Endothelial cell of umbilical vein (primary cell): Measurements from ENCODE around the gene PGGHG. TPM values are rescaled to one million over a fixed set of nuclear protein-coding genes. Genes with fewer than 3 reads are reported as not detected.

Experiments used
- BruUV-seq: library from RNA; stranded (reverse); fragments of 400-500 nt; replicated peaks from 2 replicates; lab custom pipeline; 2021; lab: Mats Ljungman, UMichigan
- CTCF ChIA-PET: fragments of 300-600, 350-600 bp; sonication (Branson Sonifier 250); formaldehyde crosslinking; loops from one replicate; lab custom pipeline; 2021; ENCODE audit warnings: antibody characterized with exemption, inconsistent platforms; lab: Charles Lee
- POLR2A ChIA-PET: fragments of 300-600, 350-600 bp; sonication (Branson Sonifier 250); formaldehyde crosslinking; loops from one replicate; lab custom pipeline; 2021; ENCODE audit warnings: antibody characterized with exemption, inconsistent platforms; lab: Charles Lee
- DNase-seq: peaks from one replicate; pipeline ENCODE4 v3.0.0-alpha.2; 2011; ENCODE audit warnings: low read depth, low spot score
- FAIRE-seq: peaks from 2 replicates; lab custom pipeline; 2011; peaks lifted over from hg19 to GRCh38; lab: Jason Lieb, UNC
- H2AFZ ChIP-seq: 2 replicates; pipeline ENCODE4 v1.6.0; 2012; ENCODE audit warnings: low read depth, low read length, control low read depth, inconsistent platforms
- H3K27ac ChIP-seq: 2 replicates; pipeline ENCODE4 v1.5.1; 2011; ENCODE audit warnings: low read depth, mild to moderate bottlenecking, control low read depth, low read length, moderate library complexity; ENCODE audit not compliant: insufficient read depth
- H3K27me3 ChIP-seq, 2 experiments: 2 replicates each; pipeline versions ENCODE4 v1.6.0 to v1.6.1; 2011; ENCODE audit warnings: low read length in 2 of 2, mixed read lengths in 1 of 2; ENCODE audit not compliant: control insufficient read depth in 2 of 2, insufficient read depth in 2 of 2
- H3K36me3 ChIP-seq, 2 experiments: 2 replicates in 1 of 2; 3 replicates in 1 of 2; pipeline ENCODE4 v1.5.1; 2011; ENCODE audit warnings: low read length in 2 of 2, mild to moderate bottlenecking in 1 of 2, moderate library complexity in 1 of 2; ENCODE audit not compliant: control insufficient read depth in 2 of 2, insufficient read depth in 2 of 2; ENCODE audit errors: extremely low read depth in 1 of 2
- H3K4me1 ChIP-seq: 3 replicates; pipeline ENCODE4 v1.5.1; 2011; ENCODE audit warnings: mild to moderate bottlenecking, low read length; ENCODE audit not compliant: control insufficient read depth, insufficient read depth; ENCODE audit errors: extremely low read depth
- H3K4me2 ChIP-seq: 2 replicates; pipeline ENCODE4 v1.6.1; 2011; ENCODE audit warnings: low read length, control low read depth, mixed read lengths; ENCODE audit not compliant: insufficient read depth
- H3K4me3 ChIP-seq, 3 experiments: fragments of 200-600 bp in 1 of 3; sonication (generic), shearing (Covaris generic) in 1 of 3; replicated peaks in 1 of 3; 2 replicates each; pipeline ENCODE4 v1.5.1; 2011 to 2016; ENCODE audit warnings: control low read depth in 3 of 3, low read length in 3 of 3, mild to moderate bottlenecking in 2 of 3, inconsistent platforms in 1 of 3, low read depth in 1 of 3, moderate library complexity in 1 of 3; ENCODE audit not compliant: insufficient read depth in 1 of 3
- H3K79me2 ChIP-seq: 2 replicates; pipeline ENCODE4 v1.6.0; 2012; ENCODE audit warnings: low read length, inconsistent platforms; ENCODE audit not compliant: control insufficient read depth, insufficient read depth
- H3K9ac ChIP-seq: replicated peaks from 2 replicates; pipeline ENCODE3; 2011; ENCODE audit warnings: low read length, control low read depth; ENCODE audit not compliant: insufficient read depth; ENCODE audit errors: extremely low read depth
- H3K9me1 ChIP-seq: replicated peaks from 3 replicates; pipeline ENCODE4 v1.6.0; 2011; ENCODE audit warnings: mild to moderate bottlenecking, low read length; ENCODE audit not compliant: control insufficient read depth, insufficient read depth; ENCODE audit errors: extremely low read depth
- H3K9me3 ChIP-seq: replicated peaks from 2 replicates; pipeline ENCODE4 v1.5.1; 2012; ENCODE audit warnings: low read length, inconsistent platforms; ENCODE audit not compliant: control insufficient read depth, insufficient read depth
- H4K20me1 ChIP-seq: replicated peaks from 2 replicates; pipeline ENCODE3; 2011; ENCODE audit warnings: mild to moderate bottlenecking, low read length; ENCODE audit not compliant: control insufficient read depth, insufficient read depth; ENCODE audit errors: extremely low read depth
- EZH2 ChIP-seq: IDR thresholded peaks from 2 replicates; pipeline ENCODE4 v1.6.1; 2012; ENCODE audit warnings: borderline replicate concordance, low read depth, mild to moderate bottlenecking, moderate library complexity, low read length, inconsistent platforms; ENCODE audit not compliant: severe bottlenecking
- FOS ChIP-seq: IDR thresholded peaks from 2 replicates; pipeline ENCODE4 v1.6.1; 2011; ENCODE audit warnings: mild to moderate bottlenecking, low read length, moderate library complexity, borderline replicate concordance; ENCODE audit not compliant: insufficient read depth
- GATA2 ChIP-seq: IDR thresholded peaks from 2 replicates; pipeline ENCODE4 v1.7.0; 2011; ENCODE audit warnings: low read depth, mild to moderate bottlenecking, moderate library complexity, mixed read lengths, low read length; ENCODE audit not compliant: insufficient read length, insufficient read depth
- JUN ChIP-seq: IDR thresholded peaks from 2 replicates; pipeline ENCODE4 v1.6.1; 2011; ENCODE audit warnings: borderline replicate concordance, low read depth; ENCODE audit not compliant: insufficient read length, insufficient read depth
- MAX ChIP-seq: IDR thresholded peaks from 2 replicates; pipeline ENCODE4 v1.6.1; 2011; ENCODE audit not compliant: insufficient read depth, insufficient read length
- MYC ChIP-seq: IDR thresholded peaks from one replicate; pipeline ENCODE4 v1.6.1; 2011; ENCODE audit warnings: mild to moderate bottlenecking, low read depth, low read length
- POLR2A ChIP-seq: IDR thresholded peaks from 2 replicates; pipeline ENCODE4 v1.6.1; 2012; ENCODE audit warnings: low read depth, mild to moderate bottlenecking, control low read depth, low read length
- POLR2AphosphoS5 ChIP-seq: IDR thresholded peaks from 2 replicates; pipeline ENCODE4 v1.6.1; 2012; ENCODE audit warnings: low read depth, mild to moderate bottlenecking, control low read depth, low read length, moderate library complexity; ENCODE audit not compliant: insufficient read depth
- dilution Hi-C: fragments of 300-500 bp; cut with MboI; formaldehyde crosslinking; loops from one replicate; pipeline ENCODE4 v1.15.0; 2019; ENCODE audit warnings: low sequenced_read_pairs; ENCODE audit not compliant: extremely low pct_ligation_motif_present
- intact Hi-C: fragments of 100-400 bp; cut with micrococcal nuclease; formaldehyde crosslinking; loops from one replicate; pipeline ENCODE4 v1.10.0; 2022
- polyA plus RNA-seq, 4 experiments: library from polyadenylated mRNA; depleted of rRNA in 3 of 4; stranded (reverse) in 3 of 4; unstranded in 1 of 4; fragments of >200 nt; gene quantifications; 2 replicates each; pipeline versions ENCODE4 v1.2.1 to v1.2.3, GENCODE V29; 2011 to 2012; ENCODE audit warnings: missing spikeins in 1 of 4
- total RNA-seq: library from RNA; stranded (reverse); gene quantifications from 2 replicates; pipeline ENCODE4 v1.2.3, GENCODE V29; 2021
- TF ChIP-seq, protein P1 (sequence below), 2 donors: IDR thresholded peaks; 1 replicate in 1 of 2; 2 replicates in 1 of 2; pipeline ENCODE4 v1.5.1; 2011; ENCODE audit warnings: low read length in 2 of 2, mild to moderate bottlenecking in 2 of 2, moderate library complexity in 2 of 2, control low read depth in 1 of 2, inconsistent platforms in 1 of 2, low read depth in 1 of 2; ENCODE audit not compliant: insufficient read depth in 1 of 2; ENCODE audit errors: extremely low read depth in 1 of 2

Gene PGGHG
- total and polyA plus RNA-seq, 2 donors (not counting 3 experiments of a cell fraction or from before 2014, with no cell fraction given), result 31.6 to 42.4 TPM

DNA sequence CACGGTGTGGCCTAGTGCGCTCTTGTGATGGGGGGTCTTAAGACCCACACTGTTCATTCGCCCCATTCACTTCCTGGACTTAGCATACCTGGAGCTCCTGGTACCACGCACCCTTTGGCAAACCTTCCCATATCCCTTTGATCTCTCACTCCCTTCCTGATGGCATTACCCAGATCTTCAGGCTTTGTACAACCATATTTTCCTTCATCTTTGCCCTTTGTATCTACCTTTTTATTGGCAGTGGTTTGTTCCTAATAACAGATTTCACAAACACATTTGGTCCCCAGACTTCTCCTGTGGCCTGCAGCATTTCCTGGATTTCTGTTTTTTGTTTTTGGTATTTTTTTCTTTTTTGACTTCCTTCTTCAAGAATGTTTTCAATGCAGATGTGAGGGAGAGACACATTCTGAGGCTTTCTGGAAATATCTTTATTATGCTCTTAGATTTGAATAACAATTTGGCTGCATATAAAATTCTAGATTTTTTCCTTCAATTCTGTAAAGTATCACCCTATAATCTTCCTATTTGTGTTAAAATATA lies 47.8 kb downstream of the PGGHG start:
- ChIA-PET CTCF (interaction anchor here (1.4 kb wide), 1 partner anchor 19 kb away, joined by 5 read pairs; no protein-coding TSS in a partner anchor), POLR2A (no interaction called here)
- BruUV-seq, result no TSS peak

GRCh38 chr11:337711-338110 lies 48.8 kb downstream of the PGGHG start:
- dilution Hi-C loops, result no loop called here
- FAIRE-seq, result no peak
- POLR2A ChIA-PET, result no interaction called here
- Histone ChIP-seq H2AFZ (no peak overlapping the region), H3K4me2 (no peak overlapping the region), H3K27me3 (peaks cover 0 to 3% of the 10 kb centered on the region in 2 experiments), H3K79me2 (no peaks in the 10 kb centered on the region), H3K4me3 (no peak overlapping the region), H3K36me3 (no peaks in the 10 kb centered on the region), H3K27ac (no peak overlapping the region), H4K20me1 (no peaks in the 10 kb centered on the region), H3K9me3 (no peaks in the 10 kb centered on the region), H3K4me1 (peaks cover 15% of the 10 kb centered on the region), H3K9me1 (no peaks in the 10 kb centered on the region), H3K9ac (no peak overlapping the region)
- BruUV-seq, result no TSS peak
- DNase-seq, result no peak
- intact Hi-C loops, result no loop called here
- TF ChIP-seq, protein P1, sequence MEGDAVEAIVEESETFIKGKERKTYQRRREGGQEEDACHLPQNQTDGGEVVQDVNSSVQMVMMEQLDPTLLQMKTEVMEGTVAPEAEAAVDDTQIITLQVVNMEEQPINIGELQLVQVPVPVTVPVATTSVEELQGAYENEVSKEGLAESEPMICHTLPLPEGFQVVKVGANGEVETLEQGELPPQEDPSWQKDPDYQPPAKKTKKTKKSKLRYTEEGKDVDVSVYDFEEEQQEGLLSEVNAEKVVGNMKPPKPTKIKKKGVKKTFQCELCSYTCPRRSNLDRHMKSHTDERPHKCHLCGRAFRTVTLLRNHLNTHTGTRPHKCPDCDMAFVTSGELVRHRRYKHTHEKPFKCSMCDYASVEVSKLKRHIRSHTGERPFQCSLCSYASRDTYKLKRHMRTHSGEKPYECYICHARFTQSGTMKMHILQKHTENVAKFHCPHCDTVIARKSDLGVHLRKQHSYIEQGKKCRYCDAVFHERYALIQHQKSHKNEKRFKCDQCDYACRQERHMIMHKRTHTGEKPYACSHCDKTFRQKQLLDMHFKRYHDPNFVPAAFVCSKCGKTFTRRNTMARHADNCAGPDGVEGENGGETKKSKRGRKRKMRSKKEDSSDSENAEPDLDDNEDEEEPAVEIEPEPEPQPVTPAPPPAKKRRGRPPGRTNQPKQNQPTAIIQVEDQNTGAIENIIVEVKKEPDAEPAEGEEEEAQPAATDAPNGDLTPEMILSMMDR (IDR thresholded peaks at IDR 0.05; ENCODE audit: extremely low read depth in 1 of 2, insufficient read depth in 1 of 2, low read depth in 1 of 2, low read length in 2 of 2), result no peak
- no peak for TF ChIP-seq MYC
- TF ChIP-seq EZH2, result no peak
- TF ChIP-seq POLR2A, result no peak
- TF ChIP-seq GATA2, result no peak
- TF ChIP-seq JUN, result no peak
- TF ChIP-seq MAX, result no peak
- TF ChIP-seq FOS, result no peak
- TF ChIP-seq POLR2AphosphoS5, result no peak
- CTCF ChIA-PET, result no interaction called here

More for the DNA sequence above, 47.8 kb downstream of the PGGHG start:
- Histone ChIP-seq H3K9me3 (no peaks in the 10 kb centered on the region), H3K79me2 (no peaks in the 10 kb centered on the region), H3K4me3 (no peak overlapping the region), H4K20me1 (no peaks in the 10 kb centered on the region), H3K9me1 (no peaks in the 10 kb centered on the region), H2AFZ (peak overlapping the region; percentile 11), H3K27ac (no peak overlapping the region), H3K4me1 (peaks cover 15% of the 10 kb centered on the region), H3K27me3 (peaks cover 0 to 3% of the 10 kb centered on the region in 2 experiments), H3K9ac (no peak overlapping the region), H3K36me3 (no peaks in the 10 kb centered on the region), H3K4me2 (no peak overlapping the region)
- dilution Hi-C loops, result no loop called here
- DNase-seq (peak; percentile 31), FAIRE-seq (no peak)
- intact Hi-C loops, result no loop called here
- TF ChIP-seq MAX, result no peak
